PFSK-1 (cell line): ENCODE results near the gene AP4B1.

ENCODE experiments used
- FOXP2 ChIP-seq: optimal IDR thresholded peaks from 2 replicates; pipeline ENCODE3; 2011; ENCODE audit warnings: borderline replicate concordance, control low read depth, inconsistent platforms; ENCODE audit not compliant: insufficient read depth; ENCODE audit errors: extremely low read length, extremely low read depth
- POLR2AphosphoS5 ChIP-seq: IDR thresholded peaks from 2 replicates; pipeline ENCODE4 v1.6.1; 2012; ENCODE audit warnings: low read depth, mild to moderate bottlenecking, control low read depth, low read length, moderate library complexity
- REST ChIP-seq, 2 experiments: IDR thresholded peaks; 2 replicates each; pipeline versions ENCODE4 v1.6.1 to v1.8.0; 2011 to 2012; ENCODE audit warnings: low read depth in 2 of 2, low read length in 2 of 2, control low read depth in 1 of 2, inconsistent platforms in 1 of 2, mild to moderate bottlenecking in 1 of 2, moderate library complexity in 1 of 2; ENCODE audit not compliant: insufficient read depth in 1 of 2
- SIN3A ChIP-seq: IDR thresholded peaks from 2 replicates; pipeline ENCODE4 v1.6.1; 2012; ENCODE audit warnings: mild to moderate bottlenecking, low read length, moderate library complexity, borderline replicate concordance; ENCODE audit not compliant: insufficient read depth
- TAF1 ChIP-seq: IDR thresholded peaks from 2 replicates; pipeline ENCODE4 v1.6.1; 2012; ENCODE audit warnings: low read length, control low read depth, borderline replicate concordance; ENCODE audit not compliant: insufficient read depth

AP4B1 gene

GRCh38 chr1:113912594-113913311 is 8.2 kb upstream of the AP4B1 start:
- TF ChIP-seq FOXP2: no peak
- TF ChIP-seq SIN3A: no peak
- TF ChIP-seq POLR2AphosphoS5: no peak
- no peak for TF ChIP-seq REST (IDR thresholded peaks at IDR 0.05; ENCODE audit: insufficient read depth in 1 of 2, low read depth in 2 of 2, low read length in 2 of 2)
- TF ChIP-seq TAF1: no peak

- 0 out of 2 replicates have a peak, but pooled peaks have one; percentile 67 for TF ChIP-seq SIN3A
- no peak for TF ChIP-seq POLR2AphosphoS5
Measured at GRCh38 chr1:113905435-113905861, 849 bp upstream of the AP4B1 start.

- TF ChIP-seq SIN3A: no peak
- no peak for TF ChIP-seq POLR2AphosphoS5
Measured at GRCh38 chr1:113904293-113904673, 316 bp downstream of the AP4B1 start.

- TF ChIP-seq SIN3A: no peak
- no peak for TF ChIP-seq REST (IDR thresholded peaks at IDR 0.05; ENCODE audit: insufficient read depth in 1 of 2, low read depth in 2 of 2, low read length in 2 of 2)
- no peak for TF ChIP-seq POLR2AphosphoS5
- TF ChIP-seq TAF1: no peak
- no peak for TF ChIP-seq FOXP2
Measured at GRCh38 chr1:113903501-113904292, 902 bp downstream of the AP4B1 start.

GRCh38 chr1:113901191-113901590 is 3.4 kb downstream of the AP4B1 start:
- TF ChIP-seq TAF1: no peak
- no peak for TF ChIP-seq SIN3A
- TF ChIP-seq REST (IDR thresholded peaks at IDR 0.05; ENCODE audit: insufficient read depth in 1 of 2, low read depth in 2 of 2, low read length in 2 of 2): no peak

- TF ChIP-seq FOXP2 (no peak), TAF1 (no peak), REST (IDR thresholded peaks at IDR 0.05; ENCODE audit: insufficient read depth in 1 of 2, low read depth in 2 of 2, low read length in 2 of 2) (no peak)
Measured at GRCh38 chr1:113899111-113899510, 5.5 kb downstream of the AP4B1 start.
